Panc1 (cell line): Measurements from ENCODE around the gene MSANTD2. TPM values are rescaled to one million over a fixed set of nuclear protein-coding genes. Genes with fewer than 3 reads are reported as not detected.

Experiments used
- ATAC-seq: fragments of 200-7000 bp; cut with Tn5 transposase; 2 replicates; pipeline ENCODE4 v1.9.1; 2020; ENCODE audit warnings: mild to moderate bottlenecking, moderate library complexity
- BruUV-seq: library from RNA; stranded (reverse); fragments of 400-500 nt; replicated peaks from 2 replicates; lab custom pipeline; 2021; lab: Mats Ljungman, UMichigan
- CTCF ChIA-PET: fragments of 300-600 bp; sonication (Branson Sonifier 250); formaldehyde crosslinking; loops from one replicate; lab custom pipeline; 2022; ENCODE audit warnings: antibody characterized with exemption; lab: Charles Lee
- POLR2A ChIA-PET: fragments of 300-600 bp; sonication (Branson Sonifier 250); formaldehyde crosslinking; loops from one replicate; lab custom pipeline; 2022; ENCODE audit warnings: antibody characterized with exemption; lab: Charles Lee
- DNase-seq: peaks from one replicate; pipeline ENCODE4 v3.0.0-alpha.2; 2010; ENCODE audit warnings: low read depth, low spot score
- H3K27ac ChIP-seq: 2 replicates; pipeline ENCODE4 v1.5.1; 2011; ENCODE audit warnings: mild to moderate bottlenecking, low read length, inconsistent platforms
- H3K27me3 ChIP-seq: fragments of 200-500 bp; sonication (Bioruptor generic); 2 replicates; pipeline ENCODE4 v1.6.0; 2014; ENCODE audit warnings: low read length, inconsistent platforms; ENCODE audit not compliant: control insufficient read depth, insufficient read depth
- H3K36me3 ChIP-seq: fragments of 200-500 bp; sonication (Bioruptor generic); 2 replicates; pipeline ENCODE4 v1.5.1; 2014; ENCODE audit warnings: inconsistent platforms, mild to moderate bottlenecking, low read length, moderate library complexity; ENCODE audit not compliant: control insufficient read depth, insufficient read depth
- H3K4me1 ChIP-seq: 2 replicates; pipeline ENCODE4 v1.5.1; 2011; ENCODE audit warnings: inconsistent platforms, mild to moderate bottlenecking, low read length, moderate library complexity; ENCODE audit not compliant: control insufficient read depth, insufficient read depth
- H3K4me3 ChIP-seq, 2 experiments: 2 replicates each; pipeline ENCODE4 v1.5.1; 2011 to 2012; ENCODE audit warnings: low read depth in 2 of 2, low read length in 2 of 2, mild to moderate bottlenecking in 2 of 2, inconsistent platforms in 1 of 2, moderate library complexity in 1 of 2
- H3K9me3 ChIP-seq: fragments of 200-500 bp; sonication (Bioruptor generic); 2 replicates; pipeline ENCODE4 v1.5.1; 2014; ENCODE audit warnings: low read depth, mild to moderate bottlenecking, inconsistent platforms, low read length, moderate library complexity; ENCODE audit not compliant: control insufficient read depth, insufficient read depth
- CTCF ChIP-seq: fragments of 450-650 bp; IDR thresholded peaks from 2 replicates; pipeline ENCODE4 v1.5.1; 2017; ENCODE audit warnings: mild to moderate bottlenecking
- POLR2AphosphoS5 ChIP-seq: IDR thresholded peaks from 2 replicates; pipeline ENCODE4 v1.6.1; 2012; ENCODE audit warnings: mild to moderate bottlenecking, low read depth, low read length, moderate library complexity
- REST ChIP-seq, 2 experiments: IDR thresholded peaks; 2 replicates each; pipeline ENCODE4 v1.6.1; 2011 to 2012; ENCODE audit warnings: low read depth in 2 of 2, control low read depth in 1 of 2, low read length in 1 of 2, mild to moderate bottlenecking in 1 of 2, moderate library complexity in 1 of 2; ENCODE audit not compliant: insufficient read depth in 1 of 2
- SIN3A ChIP-seq: IDR thresholded peaks from 2 replicates; pipeline ENCODE4 v1.6.1; 2012; ENCODE audit warnings: low read depth, mild to moderate bottlenecking, low read length, moderate library complexity, borderline replicate concordance; ENCODE audit not compliant: insufficient read depth
- TCF7L2 ChIP-seq: IDR thresholded peaks from 2 replicates; pipeline ENCODE4 v1.6.1; 2011; ENCODE audit warnings: mild to moderate bottlenecking, low read depth, low read length, inconsistent platforms
- in situ Hi-C: cut with HindIII; loops from 2 replicates; pipeline ENCODE4 v1.10.0; 2016; ENCODE audit warnings: low sequenced_read_pairs, low pct_unique_long_range_greater_than_20kb
- intact Hi-C: fragments of 100-400 bp; cut with micrococcal nuclease; formaldehyde crosslinking; loops from one replicate; pipeline ENCODE4 v1.10.0; 2022; ENCODE audit not compliant: unreplicated experiment
- total RNA-seq: library from RNA; stranded (reverse); gene quantifications from one replicate; pipeline ENCODE4 v1.2.1, GENCODE V29; 2021; ENCODE audit not compliant: unreplicated experiment

MSANTD2 gene
- total RNA-seq, 1 experiment from 2014 or later = 20.5 TPM

GRCh38 chr11:124717421-124717785 is 82.8 kb downstream of the MSANTD2 start:
- peaks cover 55% of the 10 kb centered on the region for H3K27me3 ChIP-seq
- CTCF ChIA-PET = no interaction called here

GRCh38 chr11:124716591-124716990 is 83.6 kb downstream of the MSANTD2 start:
- in situ Hi-C loops = no loop called here
- CTCF ChIA-PET = interaction anchor here (0.7 kb wide), 1 partner anchor 15 kb away, joined by 6 read pairs; no protein-coding TSS in a partner anchor
- ATAC-seq = no peak

More at GRCh38 chr11:124717421-124717785, 82.8 kb downstream of the MSANTD2 start:
- Histone ChIP-seq H3K4me1 (peaks cover 10% of the 10 kb centered on the region; the same call in 1 of the 2 replicates), H3K9me3 (no peaks in the 10 kb centered on the region), H3K36me3 (no peaks in the 10 kb centered on the region), H3K27ac (no peak overlapping the region), H3K4me3 (peak overlapping the region in 1 of 2 experiments; percentile 54; a peak in 2 of 4 replicates)
- no TSS peak for BruUV-seq
- in situ Hi-C loops (no loop called here), intact Hi-C loops (no loop called here)
- POLR2A ChIA-PET = interaction anchor here (0.6 kb wide), 1 partner anchor 38 kb away, joined by 6 read pairs; no protein-coding TSS in a partner anchor
- no peak for TF ChIP-seq TCF7L2
- no peak for TF ChIP-seq POLR2AphosphoS5
- no peak for TF ChIP-seq REST (IDR thresholded peaks at IDR 0.05; ENCODE audit: insufficient read depth in 1 of 2, low read depth in 2 of 2, low read length in 1 of 2)
- no peak for TF ChIP-seq SIN3A
- no peak for TF ChIP-seq CTCF
- no peak for ATAC-seq
- no peak for DNase-seq

More at GRCh38 chr11:124716591-124716990, 83.6 kb downstream of the MSANTD2 start:
- POLR2A ChIA-PET = no interaction called here
- Histone ChIP-seq H3K27ac (no peak overlapping the region), H3K4me3 (no peak overlapping the region), H3K4me1 (peaks cover 10% of the 10 kb centered on the region; the same call in 1 of the 2 replicates), H3K36me3 (no peaks in the 10 kb centered on the region), H3K9me3 (no peaks in the 10 kb centered on the region), H3K27me3 (peaks cover 48% of the 10 kb centered on the region)
- no TSS peak for BruUV-seq
- no peak for TF ChIP-seq POLR2AphosphoS5
- TF ChIP-seq SIN3A = no peak
- TF ChIP-seq CTCF = no peak
- no peak for TF ChIP-seq REST (IDR thresholded peaks at IDR 0.05; ENCODE audit: insufficient read depth in 1 of 2, low read depth in 2 of 2, low read length in 1 of 2)
- no peak for TF ChIP-seq TCF7L2
- intact Hi-C loops = no loop called here
- DNase-seq = no peak
